GM12864 (cell line): Measurements from ENCODE around the gene EPHA6.
A peak's percentile ranks its signal among the peaks of the same experiment; 100 is the strongest.

Source experiments
- DNase-seq: peaks from one replicate; pipeline ENCODE4 v3.0.0-alpha.2; 2011; ENCODE audit warnings: low read depth
- H3K4me3 ChIP-seq: 2 replicates; pipeline ENCODE4 v1.5.1; 2011; ENCODE audit warnings: mild to moderate bottlenecking, low read depth, low read length, control low read depth
- TF ChIP-seq, protein P1 (sequence below): IDR thresholded peaks from 2 replicates; pipeline ENCODE4 v1.5.1; 2011; ENCODE audit warnings: low read depth, mild to moderate bottlenecking, moderate library complexity, low read length, control low read depth, inconsistent platforms; ENCODE audit errors: missing control alignments

Gene EPHA6

DNA sequence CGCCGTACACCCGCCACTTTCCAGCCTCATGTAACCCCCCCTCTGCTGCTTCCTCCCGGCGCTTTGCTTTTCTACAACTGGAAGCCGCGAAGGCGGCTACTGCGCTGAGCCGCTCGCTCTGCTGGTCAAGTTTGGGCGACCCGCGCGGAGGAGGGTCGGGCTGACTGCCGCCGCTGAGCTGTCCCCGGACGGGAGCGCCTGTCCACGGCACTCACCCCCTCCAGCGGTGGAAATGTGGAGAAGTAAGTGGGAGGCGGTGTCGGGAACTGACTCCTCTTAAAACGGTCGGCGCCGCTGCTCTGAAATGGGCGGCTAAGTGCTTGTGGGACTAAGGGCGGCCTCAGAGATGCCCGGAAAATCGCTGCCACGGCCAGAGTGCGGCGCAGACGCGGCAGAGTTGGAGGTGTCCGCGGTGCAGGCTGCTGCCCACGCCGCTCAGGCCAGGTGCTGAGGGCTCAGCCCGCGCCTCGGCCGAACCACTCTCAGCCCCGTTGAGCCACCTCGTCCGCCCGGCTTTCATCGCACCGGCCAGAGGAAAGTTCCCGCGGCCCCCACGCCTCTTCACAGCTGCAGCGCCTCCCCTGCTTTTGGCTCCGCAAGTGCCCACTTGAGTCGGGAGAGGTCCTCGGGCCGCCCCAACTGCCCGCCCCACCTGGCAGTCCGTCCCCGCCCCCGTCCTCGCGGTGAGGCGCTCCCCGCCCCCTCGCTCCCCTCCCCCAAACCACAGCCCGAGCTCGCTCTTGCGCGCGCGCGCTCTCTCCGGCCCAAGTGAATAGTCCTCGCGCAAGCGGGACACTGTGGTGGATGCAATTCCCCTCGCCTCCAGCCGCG, at the start of gene EPHA6:
TSS of gene EPHA6 (plus strand) at position 775 of the 831 bp plus-strand sequence.
- DNase-seq, result no peak
- peak within 1 kb of the TSS; percentile 22 for H3K4me3 ChIP-seq
- TF ChIP-seq, protein P1, sequence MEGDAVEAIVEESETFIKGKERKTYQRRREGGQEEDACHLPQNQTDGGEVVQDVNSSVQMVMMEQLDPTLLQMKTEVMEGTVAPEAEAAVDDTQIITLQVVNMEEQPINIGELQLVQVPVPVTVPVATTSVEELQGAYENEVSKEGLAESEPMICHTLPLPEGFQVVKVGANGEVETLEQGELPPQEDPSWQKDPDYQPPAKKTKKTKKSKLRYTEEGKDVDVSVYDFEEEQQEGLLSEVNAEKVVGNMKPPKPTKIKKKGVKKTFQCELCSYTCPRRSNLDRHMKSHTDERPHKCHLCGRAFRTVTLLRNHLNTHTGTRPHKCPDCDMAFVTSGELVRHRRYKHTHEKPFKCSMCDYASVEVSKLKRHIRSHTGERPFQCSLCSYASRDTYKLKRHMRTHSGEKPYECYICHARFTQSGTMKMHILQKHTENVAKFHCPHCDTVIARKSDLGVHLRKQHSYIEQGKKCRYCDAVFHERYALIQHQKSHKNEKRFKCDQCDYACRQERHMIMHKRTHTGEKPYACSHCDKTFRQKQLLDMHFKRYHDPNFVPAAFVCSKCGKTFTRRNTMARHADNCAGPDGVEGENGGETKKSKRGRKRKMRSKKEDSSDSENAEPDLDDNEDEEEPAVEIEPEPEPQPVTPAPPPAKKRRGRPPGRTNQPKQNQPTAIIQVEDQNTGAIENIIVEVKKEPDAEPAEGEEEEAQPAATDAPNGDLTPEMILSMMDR, result no peak

DNA sequence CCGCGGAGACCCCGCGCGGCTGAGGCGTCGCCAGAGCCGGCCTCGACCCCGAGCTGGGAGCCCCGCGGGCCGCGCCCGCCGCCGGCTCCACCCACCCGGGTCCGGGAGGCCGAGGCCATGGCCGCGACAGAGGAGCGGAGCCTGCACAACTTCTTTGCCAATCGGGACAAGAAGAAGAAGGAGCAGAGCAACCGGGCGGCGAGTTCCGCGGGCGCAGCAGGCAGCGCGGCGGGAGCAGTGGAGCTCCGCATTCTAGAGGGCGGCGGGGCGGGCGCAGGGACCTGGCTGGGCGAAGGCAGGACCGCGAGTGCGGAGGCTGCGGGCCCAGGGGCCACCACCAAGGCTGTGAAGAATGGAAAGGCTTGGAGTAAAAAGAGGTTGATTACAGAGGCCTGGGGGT, 37.6 kb upstream of the EPHA6 start:
- no peak for DNase-seq
- H3K4me3 ChIP-seq, result no peak overlapping the region
- TF ChIP-seq, protein P1, result no peak

DNA sequence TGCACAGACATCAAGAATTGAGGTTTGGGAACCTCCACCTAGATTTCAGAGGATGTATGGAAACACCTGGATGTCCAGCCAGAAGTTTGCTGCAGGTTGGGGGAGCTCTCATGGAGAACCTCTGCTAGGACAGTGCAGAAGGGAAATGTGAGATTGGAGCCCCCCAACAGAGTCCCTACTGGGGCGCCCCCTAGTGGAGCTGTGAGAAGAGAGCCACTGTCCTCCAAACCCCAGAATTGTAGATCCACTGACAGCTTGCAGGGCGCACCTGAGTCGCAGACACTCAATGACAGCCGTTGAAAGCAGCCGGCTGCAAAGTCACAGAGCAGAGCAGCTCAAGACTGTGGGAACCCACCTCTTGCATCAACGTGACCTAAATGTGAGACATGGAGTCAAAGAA, 34.6 kb upstream of the EPHA6 start:
- TF ChIP-seq, protein P1, result no peak

DNA sequence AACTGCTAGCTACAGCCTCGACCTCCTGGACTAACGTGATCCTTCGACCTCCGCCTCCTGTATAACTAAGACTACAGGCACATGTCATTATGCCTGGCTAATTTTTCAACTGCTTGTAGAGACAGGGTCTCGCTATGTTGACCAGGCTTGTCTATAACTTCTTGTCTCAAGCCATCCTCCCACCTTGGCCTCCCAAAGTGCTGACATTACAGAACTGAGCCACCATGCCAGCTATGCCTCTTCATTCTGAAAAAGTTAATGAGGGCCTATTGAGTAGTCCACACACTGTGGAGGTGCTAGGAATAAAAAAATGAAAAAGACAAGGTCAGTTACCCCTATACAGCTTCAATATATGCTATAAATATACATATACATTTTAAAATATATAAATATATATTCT, 18.3 kb upstream of the EPHA6 start:
- no peak overlapping the region for H3K4me3 ChIP-seq
- no peak for DNase-seq
- TF ChIP-seq, protein P1, result no peak

More for the DNA sequence above, 34.6 kb upstream of the EPHA6 start:
- H3K4me3 ChIP-seq, result no peak overlapping the region
- no peak for DNase-seq

DNA sequence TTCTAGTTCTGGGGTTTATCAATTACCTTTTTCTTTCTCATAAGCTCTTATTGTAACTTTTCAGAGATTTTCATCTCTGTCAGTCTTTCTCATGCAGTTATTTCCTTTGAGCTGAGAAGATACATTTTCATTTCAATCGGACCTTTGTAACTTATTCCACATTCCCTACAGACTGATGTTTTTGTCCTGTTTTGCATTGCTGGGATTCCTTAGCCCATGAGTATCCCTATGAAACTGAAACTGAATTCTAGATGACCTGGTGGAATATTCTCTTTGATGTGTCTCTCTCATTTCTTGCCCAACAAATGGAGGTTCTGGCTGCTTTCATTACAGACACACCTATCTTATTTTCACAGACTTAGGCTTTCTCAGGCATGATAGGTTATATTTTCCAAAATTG, 10.5 kb upstream of the EPHA6 start:
- H3K4me3 ChIP-seq, result no peak overlapping the region
- DNase-seq, result no peak

DNA sequence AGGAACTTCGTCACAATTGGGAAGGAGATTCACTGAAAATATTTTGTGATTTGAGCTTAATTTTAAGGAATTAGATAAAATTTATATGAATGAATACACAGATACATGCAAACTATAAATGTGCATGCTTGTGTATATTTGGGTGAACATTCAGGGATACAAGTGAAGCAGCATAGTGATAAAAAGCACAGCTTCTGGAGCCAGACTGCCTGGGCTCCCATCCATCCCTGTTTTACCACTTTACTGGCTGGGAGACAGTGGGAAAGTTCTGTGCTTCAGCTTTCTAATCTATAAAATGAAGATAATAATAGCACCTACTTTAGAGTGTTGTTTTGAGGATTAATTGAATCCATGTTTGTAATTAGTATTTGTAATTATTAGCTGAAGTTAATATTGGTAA, 8.1 kb upstream of the EPHA6 start:
- H3K4me3 ChIP-seq, result no peak overlapping the region
- TF ChIP-seq, protein P1, result no peak
- no peak for DNase-seq

More for the DNA sequence above, 10.5 kb upstream of the EPHA6 start:
- TF ChIP-seq, protein P1, result no peak
